ENCODE measurements around the gene CCDC38. TPM values are rescaled to one million over a fixed set of nuclear protein-coding genes. Genes with fewer than 3 reads are reported as not detected.

Gene CCDC38
- total RNA-seq, 1 donor from 2014 or later: 0.07 TPM

GRCh38 chr12:95836630-95837239 is 105.7 kb downstream of the CCDC38 start:
- H3K4me1 Mint-ChIP-seq (ENCODE audit: low read depth): no peaks in the 10 kb centered on the region
- intact Hi-C loops (cut with micrococcal nuclease): no loop called here
- no peak overlapping the region for H3K27ac Mint-ChIP-seq
- H3K36me3 Mint-ChIP-seq (ENCODE audit: low read depth): no peaks in the 10 kb centered on the region
- no peak for DNase-seq (ENCODE audit: low spot score)
- peaks cover 26% of the 10 kb centered on the region for H3K27me3 Mint-ChIP-seq (ENCODE audit: low read depth)
- H3K4me3 Mint-ChIP-seq (ENCODE audit: low read depth): no peak overlapping the region
- no peaks in the 10 kb centered on the region for H3K9me3 Mint-ChIP-seq

DNA sequence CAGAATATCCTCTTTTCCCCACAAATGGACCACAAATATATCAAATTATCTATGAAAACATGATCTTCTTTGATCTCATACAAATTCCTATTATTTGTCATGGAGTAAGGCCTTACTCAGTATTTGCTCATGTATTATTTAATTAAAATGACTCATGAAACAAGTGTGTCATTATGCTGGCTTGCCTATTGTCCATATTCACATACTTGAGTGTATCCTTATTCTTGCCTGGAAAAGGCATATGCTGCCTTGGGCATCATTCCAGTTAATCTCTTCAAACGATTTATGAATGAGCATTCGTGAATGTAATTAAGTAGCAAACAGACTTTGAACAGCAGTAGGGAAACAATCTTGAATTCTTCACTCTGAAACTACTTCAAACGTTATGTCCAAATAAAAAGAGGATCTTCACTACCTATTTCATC is 106.2 kb downstream of the CCDC38 start:
- intact Hi-C loops (cut with micrococcal nuclease): no loop called here
- DNase-seq (ENCODE audit: low spot score): no peak
- H3K36me3 Mint-ChIP-seq (ENCODE audit: low read depth): no peaks in the 10 kb centered on the region
- H3K27me3 Mint-ChIP-seq (ENCODE audit: low read depth): peaks cover 26% of the 10 kb centered on the region
- H3K4me3 Mint-ChIP-seq (ENCODE audit: low read depth): no peak overlapping the region
- no peaks in the 10 kb centered on the region for H3K9me3 Mint-ChIP-seq
- H3K4me1 Mint-ChIP-seq (ENCODE audit: low read depth): no peaks in the 10 kb centered on the region
- H3K27ac Mint-ChIP-seq: no peak overlapping the region

DNA sequence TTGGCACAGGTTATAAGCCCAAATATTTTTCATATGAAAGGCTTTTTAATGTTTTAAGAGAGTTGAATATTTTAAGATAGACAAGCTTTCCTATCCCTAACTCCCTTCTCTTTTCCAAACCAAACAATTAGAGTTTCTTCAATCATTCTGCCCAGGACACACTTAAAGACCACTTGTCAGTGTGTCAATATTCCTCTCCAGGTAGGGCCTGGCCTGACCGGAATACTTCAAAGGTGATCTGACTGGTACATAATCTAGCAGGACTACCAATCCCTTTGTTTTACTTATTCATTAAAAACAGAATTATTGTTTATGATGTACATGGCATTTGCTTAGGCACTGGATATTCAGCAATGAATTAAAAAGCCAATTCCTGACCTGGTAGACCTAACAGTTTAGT is 107.8 kb downstream of the CCDC38 start:
- Mint-ChIP-seq H3K4me3 (ENCODE audit: low read depth) (no peak overlapping the region), H3K27ac (no peak overlapping the region), H3K27me3 (ENCODE audit: low read depth) (peaks cover 30% of the 10 kb centered on the region), H3K36me3 (ENCODE audit: low read depth) (no peaks in the 10 kb centered on the region), H3K4me1 (ENCODE audit: low read depth) (no peaks in the 10 kb centered on the region), H3K9me3 (no peaks in the 10 kb centered on the region)
- intact Hi-C loops (cut with micrococcal nuclease): no loop called here
- no peak for DNase-seq (ENCODE audit: low spot score)

- Mint-ChIP-seq H3K4me3 (ENCODE audit: low read depth) (no peak overlapping the region), H3K27ac (no peak overlapping the region), H3K36me3 (ENCODE audit: low read depth) (no peaks in the 10 kb centered on the region), H3K27me3 (ENCODE audit: low read depth) (peaks cover 20% of the 10 kb centered on the region), H3K4me1 (ENCODE audit: low read depth) (no peaks in the 10 kb centered on the region), H3K9me3 (no peaks in the 10 kb centered on the region)
- DNase-seq (ENCODE audit: low spot score): no peak
- intact Hi-C loops (cut with micrococcal nuclease): no loop called here
These were observed 111.9 kb downstream of the CCDC38 start for GRCh38 chr12:95830335-95831089.

DNA sequence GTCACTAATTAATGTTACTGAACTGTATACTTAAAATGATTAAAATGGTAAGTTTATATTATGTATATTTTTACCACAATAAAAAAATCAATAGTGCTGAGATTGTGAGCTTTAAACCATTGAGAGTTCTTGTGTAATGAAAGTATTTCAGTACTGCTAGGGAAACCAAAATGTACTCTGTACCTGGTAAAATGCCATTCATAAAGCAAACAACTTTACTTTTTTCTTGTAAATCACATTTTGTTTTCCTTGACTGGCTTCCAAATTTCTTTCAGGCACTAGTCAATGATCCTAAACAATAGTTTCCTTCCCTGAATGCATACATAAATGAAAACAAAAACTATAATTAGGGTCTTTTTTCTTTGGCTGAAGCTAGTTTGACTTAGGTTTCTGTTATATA is 113.0 kb downstream of the CCDC38 start:
- no peaks in the 10 kb centered on the region for H3K36me3 Mint-ChIP-seq (ENCODE audit: low read depth)
- DNase-seq (ENCODE audit: low spot score): no peak
- no peak overlapping the region for H3K4me3 Mint-ChIP-seq (ENCODE audit: low read depth)
- no peak overlapping the region for H3K27ac Mint-ChIP-seq
- intact Hi-C loops (cut with micrococcal nuclease): no loop called here
- peaks cover 17% of the 10 kb centered on the region for H3K27me3 Mint-ChIP-seq (ENCODE audit: low read depth)
- no peaks in the 10 kb centered on the region for H3K9me3 Mint-ChIP-seq
- H3K4me1 Mint-ChIP-seq (ENCODE audit: low read depth): no peaks in the 10 kb centered on the region

DNA sequence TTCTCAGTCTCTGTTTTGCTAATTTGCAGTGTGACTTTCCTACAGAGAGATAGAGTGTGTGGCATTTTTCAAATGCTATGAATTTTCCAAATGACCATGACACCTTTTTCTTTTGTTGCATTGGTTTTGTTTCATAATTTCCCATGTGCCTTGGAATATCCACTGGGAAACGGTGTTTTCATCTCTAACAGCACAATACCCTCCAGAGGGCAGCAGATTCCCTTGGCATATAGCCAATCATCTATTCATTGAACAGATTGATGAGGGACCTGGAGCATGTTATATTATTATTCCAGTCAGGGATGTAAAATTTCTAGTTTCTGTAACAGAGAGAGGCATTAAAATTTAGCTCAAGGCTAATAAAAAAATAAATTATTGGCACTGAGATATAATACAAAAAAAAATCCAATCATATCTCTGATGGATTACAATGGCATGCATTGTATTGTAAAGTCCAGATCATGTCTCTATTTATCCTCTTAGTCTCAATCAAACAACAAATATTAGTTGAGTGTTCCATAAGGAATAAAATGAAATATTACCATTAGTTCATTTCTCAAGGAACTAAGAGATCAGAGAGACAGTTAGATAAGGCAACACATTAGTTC is 122.2 kb downstream of the CCDC38 start:
- intact Hi-C loops (cut with micrococcal nuclease): no loop called here
- Mint-ChIP-seq H3K9me3 (no peaks in the 10 kb centered on the region), H3K36me3 (ENCODE audit: low read depth) (no peaks in the 10 kb centered on the region), H3K27ac (no peak overlapping the region), H3K27me3 (ENCODE audit: low read depth) (peaks cover 10% of the 10 kb centered on the region), H3K4me3 (ENCODE audit: low read depth) (no peak overlapping the region), H3K4me1 (ENCODE audit: low read depth) (no peaks in the 10 kb centered on the region)
- no peak for DNase-seq (ENCODE audit: low spot score)

Other genes with a start within 250 kb of the CCDC38 start
- not detected in 2 replicates for gene NTN4, start 151.8 kb downstream of the CCDC38 start, total RNA-seq
- gene SNRPF, start 83.7 kb downstream of the CCDC38 start, total RNA-seq: 65.8 and 77.2 TPM in 2 replicates
- 0.30 and 0.97 TPM in 2 replicates for gene AMDHD1, start 717 bp upstream of the CCDC38 start, total RNA-seq
- gene HAL, start 53.7 kb upstream of the CCDC38 start, total RNA-seq: 0.30 and 0.57 TPM in 2 replicates
- gene LTA4H, start 93.0 kb upstream of the CCDC38 start, total RNA-seq: 63.6 and 65.2 TPM in 2 replicates

Data from activated T-helper 2 cell treated with anti-CD3 and anti-CD28 coated beads, Interferon-gamma antibody, Interleukin-2, Interleukin-4, amounts not matched to agents 10 μg/mL and 5 μg/mL and 100 μg/mL, durations not matched to agents 14 hours and 24 hours and 36 hours (primary cell).